GM19463 (cell line): Measurements from ENCODE around the gene ZNF428.
"Not testable (repeated sequence)": the region's sequence is repeated elsewhere in the genome, so short reads cannot be mapped to it uniquely, and the experiment has no call there.

Experiments
- ATAC-seq: cut with Tn5 transposase; IDR thresholded peaks from one replicate; pipeline ENCODE4 v1.9.1; 2021; ENCODE audit warnings: mild to moderate bottlenecking, moderate library complexity; ENCODE audit not compliant: unreplicated experiment

Gene ZNF428

GRCh38 chr19:43640424-43640757, 21.0 kb upstream of the ZNF428 start:
- ATAC-seq, result no peak

GRCh38 chr19:43639519-43640423, 20.3 kb upstream of the ZNF428 start, which contains the start of gene CADM4:
TSS of gene CADM4 (minus strand) at chr19:43639850. CDS start at chr19:43639790, 60 bp downstream.
- ATAC-seq, result no peak

GRCh38 chr19:43638995-43639518, 19.6 kb upstream of the ZNF428 start:
- no peak for ATAC-seq

- ATAC-seq, result no peak
Observed at GRCh38 chr19:43638214-43638994, 19.0 kb upstream of the ZNF428 start.

- ATAC-seq, result no peak
Observed at GRCh38 chr19:43636121-43636683, 16.8 kb upstream of the ZNF428 start.

GRCh38 chr19:43635561-43635940, 16.1 kb upstream of the ZNF428 start:
- not testable (repeated sequence) for ATAC-seq

GRCh38 chr19:43634872-43635560, 15.6 kb upstream of the ZNF428 start:
- no peak for ATAC-seq

GRCh38 chr19:43634506-43634871, 15.1 kb upstream of the ZNF428 start:
- ATAC-seq, result no peak

GRCh38 chr19:43634068-43634467, 14.6 kb upstream of the ZNF428 start:
- no peak for ATAC-seq

- no peak for ATAC-seq
Observed at GRCh38 chr19:43633520-43633919, 14.1 kb upstream of the ZNF428 start.

GRCh38 chr19:43631491-43631890, 12.1 kb upstream of the ZNF428 start:
- no peak for ATAC-seq

GRCh38 chr19:43628646-43629326, 9.4 kb upstream of the ZNF428 start:
- ATAC-seq, result no peak

- ATAC-seq, result no peak
Observed at GRCh38 chr19:43626838-43627237, 7.4 kb upstream of the ZNF428 start.

- ATAC-seq, result no peak
Observed at GRCh38 chr19:43625918-43626579, 6.6 kb upstream of the ZNF428 start.

GRCh38 chr19:43624933-43625332, 5.5 kb upstream of the ZNF428 start:
- no peak for ATAC-seq

GRCh38 chr19:43623889-43624670, 4.7 kb upstream of the ZNF428 start:
- ATAC-seq, result no peak

GRCh38 chr19:43622956-43623355, 3.5 kb upstream of the ZNF428 start:
- ATAC-seq, result no peak

- ATAC-seq, result no peak
Observed at GRCh38 chr19:43622070-43622469, 2.6 kb upstream of the ZNF428 start.
